ENCODE results near the gene SLC1A4.

GRCh38 chr2:65057054-65057375, 67.8 kb downstream of the SLC1A4 start:
- TF ChIP-seq NFE2L2 (IDR thresholded peaks at IDR 0.05; ENCODE audit: low read depth, low read length) (no peak), POLR2A (IDR thresholded peaks at IDR 0.05; ENCODE audit: low read depth, low read length) (no peak), RCOR1 (IDR thresholded peaks at IDR 0.05; ENCODE audit: insufficient replicate concordance, low read length) (no peak), CEBPB (IDR thresholded peaks at IDR 0.05; ENCODE audit: low read depth, low read length) (no peak), SMC3 (IDR thresholded peaks at IDR 0.05; ENCODE audit: low read depth, low read length) (no peak), ELK1 (IDR thresholded peaks at IDR 0.05; ENCODE audit: borderline replicate concordance, low read depth, low read length) (no peak), RFX5 (IDR thresholded peaks at IDR 0.05; ENCODE audit: low read depth, low read length) (no peak)
- TF ChIP-seq, protein P1, sequence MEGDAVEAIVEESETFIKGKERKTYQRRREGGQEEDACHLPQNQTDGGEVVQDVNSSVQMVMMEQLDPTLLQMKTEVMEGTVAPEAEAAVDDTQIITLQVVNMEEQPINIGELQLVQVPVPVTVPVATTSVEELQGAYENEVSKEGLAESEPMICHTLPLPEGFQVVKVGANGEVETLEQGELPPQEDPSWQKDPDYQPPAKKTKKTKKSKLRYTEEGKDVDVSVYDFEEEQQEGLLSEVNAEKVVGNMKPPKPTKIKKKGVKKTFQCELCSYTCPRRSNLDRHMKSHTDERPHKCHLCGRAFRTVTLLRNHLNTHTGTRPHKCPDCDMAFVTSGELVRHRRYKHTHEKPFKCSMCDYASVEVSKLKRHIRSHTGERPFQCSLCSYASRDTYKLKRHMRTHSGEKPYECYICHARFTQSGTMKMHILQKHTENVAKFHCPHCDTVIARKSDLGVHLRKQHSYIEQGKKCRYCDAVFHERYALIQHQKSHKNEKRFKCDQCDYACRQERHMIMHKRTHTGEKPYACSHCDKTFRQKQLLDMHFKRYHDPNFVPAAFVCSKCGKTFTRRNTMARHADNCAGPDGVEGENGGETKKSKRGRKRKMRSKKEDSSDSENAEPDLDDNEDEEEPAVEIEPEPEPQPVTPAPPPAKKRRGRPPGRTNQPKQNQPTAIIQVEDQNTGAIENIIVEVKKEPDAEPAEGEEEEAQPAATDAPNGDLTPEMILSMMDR (conservative IDR thresholded peaks at IDR 0.05; ENCODE audit: low read depth, low read length): no peak

Data from IMR-90 (cell line).